ENCODE results near the gene PPDPF.

Gene PPDPF

DNA sequence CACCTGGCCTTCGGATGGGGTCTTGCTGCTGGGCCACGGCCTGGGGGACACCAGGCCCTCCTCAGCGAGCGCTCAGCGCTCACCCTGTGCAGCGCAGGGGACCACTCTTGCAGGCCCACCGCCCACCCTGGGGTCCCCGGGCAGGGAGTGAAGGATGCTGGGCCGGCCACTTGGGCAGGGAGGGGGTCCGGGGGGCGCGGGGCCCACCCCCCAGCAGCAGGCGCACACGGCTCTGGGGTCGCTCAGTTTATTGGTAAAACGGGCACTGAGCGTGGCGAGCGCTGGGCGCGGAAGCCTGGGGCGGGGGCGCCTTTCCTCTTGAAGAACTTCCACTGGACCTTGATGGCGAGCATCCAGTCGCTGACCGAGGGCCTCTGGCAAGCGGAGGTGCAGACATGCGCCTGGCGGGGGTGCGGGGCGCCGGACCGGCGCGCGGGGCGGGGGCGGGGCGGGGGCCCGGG, 32.8 kb upstream of the PPDPF start:
- DNase-seq = no peak
- Histone ChIP-seq H3K36me3 (ENCODE audit: control insufficient read depth, insufficient read depth, low read length) (no peaks in the 10 kb centered on the region), H3K4me1 (ENCODE audit: control insufficient read depth, insufficient read depth, low read length, poor library complexity, severe bottlenecking) (no peaks in the 10 kb centered on the region), H3K27me3 (replicated peaks; ENCODE audit: control insufficient read depth, insufficient read depth, low read length, poor library complexity, severe bottlenecking) (peaks cover 21% of the 10 kb centered on the region), H3K9me3 (ENCODE audit: control insufficient read depth, low read length) (no peaks in the 10 kb centered on the region), H3K4me3 (ENCODE audit: insufficient read depth, low read depth, low read length, poor library complexity, severe bottlenecking) (no peak overlapping the region), H3K27ac (ENCODE audit: insufficient read depth, low read length, poor library complexity, severe bottlenecking) (no peak overlapping the region)

DNA sequence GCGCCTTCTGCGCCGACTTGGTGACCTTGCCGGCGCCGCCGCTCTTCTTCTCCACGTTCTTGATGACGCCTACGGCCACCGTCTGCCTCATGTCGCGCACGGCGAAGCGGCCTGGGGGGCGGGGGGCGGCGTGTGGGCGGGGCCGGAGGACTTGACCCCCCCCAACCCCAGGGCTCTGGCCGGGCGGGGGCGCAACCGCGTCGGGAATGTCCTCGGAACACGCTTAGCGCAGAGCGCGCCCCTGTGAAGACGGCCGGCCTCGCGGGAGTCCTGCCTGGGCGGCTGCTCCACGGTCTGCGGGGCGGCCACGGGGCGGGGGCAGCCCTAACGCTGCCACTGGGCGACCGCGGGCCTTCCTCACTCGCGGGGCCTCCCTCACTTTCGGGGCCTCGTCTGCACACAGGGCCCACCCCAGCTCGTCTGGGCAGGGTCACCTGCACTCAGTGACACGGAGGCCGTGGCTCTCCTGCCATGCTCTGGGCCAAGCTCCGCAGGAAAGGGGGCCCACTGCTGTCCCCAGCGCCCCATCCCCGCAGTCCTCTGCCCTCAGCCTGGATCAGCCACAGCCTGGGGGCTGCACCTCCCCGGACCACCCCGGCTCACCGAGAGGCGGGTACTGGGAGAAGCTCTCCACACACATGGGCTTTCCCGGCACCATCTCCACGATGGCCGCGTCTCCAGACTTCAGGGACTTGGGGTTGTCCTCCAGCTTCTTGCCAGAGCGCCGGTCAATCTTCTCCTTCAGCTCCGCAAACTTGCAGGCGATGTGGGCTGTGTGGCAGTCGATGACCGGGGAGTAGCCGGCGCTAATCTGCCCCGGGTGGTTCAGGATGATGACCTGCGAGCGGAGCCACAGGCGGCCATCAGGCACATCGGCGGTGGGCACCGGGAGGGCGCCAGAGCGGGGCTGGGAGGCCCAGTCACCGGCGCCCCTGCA, 32.0 kb upstream of the PPDPF start:
- Histone ChIP-seq H3K4me1 (ENCODE audit: control insufficient read depth, insufficient read depth, low read length, poor library complexity, severe bottlenecking) (no peaks in the 10 kb centered on the region), H3K4me3 (ENCODE audit: insufficient read depth, low read depth, low read length, poor library complexity, severe bottlenecking) (no peak overlapping the region), H3K36me3 (ENCODE audit: control insufficient read depth, insufficient read depth, low read length) (no peaks in the 10 kb centered on the region), H3K27me3 (replicated peaks; ENCODE audit: control insufficient read depth, insufficient read depth, low read length, poor library complexity, severe bottlenecking) (peaks cover 21% of the 10 kb centered on the region), H3K27ac (ENCODE audit: insufficient read depth, low read length, poor library complexity, severe bottlenecking) (no peak overlapping the region), H3K9me3 (ENCODE audit: control insufficient read depth, low read length) (no peaks in the 10 kb centered on the region)
- no peak for DNase-seq

DNA sequence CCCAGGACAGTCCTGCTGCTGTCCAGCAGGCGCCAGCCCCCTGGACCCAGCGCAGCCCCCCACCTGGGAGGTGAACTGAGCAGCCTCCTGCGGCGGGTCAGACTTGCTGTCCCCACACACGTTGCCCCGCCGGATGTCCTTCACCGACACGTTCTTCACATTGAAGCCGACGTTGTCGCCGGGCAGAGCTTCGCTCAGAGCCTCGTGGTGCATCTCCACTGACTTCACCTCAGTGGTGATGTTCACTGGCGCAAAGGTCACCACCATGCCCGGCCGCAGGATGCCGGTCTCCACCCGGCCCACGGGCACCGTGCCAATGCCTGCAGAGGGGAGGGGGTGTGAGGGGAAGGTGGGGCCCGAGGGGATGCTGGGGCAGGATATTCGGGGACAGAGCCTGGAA, 30.1 kb upstream of the PPDPF start:
- Histone ChIP-seq H3K27ac (ENCODE audit: insufficient read depth, low read length, poor library complexity, severe bottlenecking) (no peak overlapping the region), H3K4me1 (ENCODE audit: control insufficient read depth, insufficient read depth, low read length, poor library complexity, severe bottlenecking) (no peaks in the 10 kb centered on the region), H3K4me3 (ENCODE audit: insufficient read depth, low read depth, low read length, poor library complexity, severe bottlenecking) (no peak overlapping the region), H3K27me3 (replicated peaks; ENCODE audit: control insufficient read depth, insufficient read depth, low read length, poor library complexity, severe bottlenecking) (peaks cover 9% of the 10 kb centered on the region), H3K36me3 (ENCODE audit: control insufficient read depth, insufficient read depth, low read length) (no peaks in the 10 kb centered on the region), H3K9me3 (ENCODE audit: control insufficient read depth, low read length) (no peaks in the 10 kb centered on the region)
- no peak for DNase-seq

DNA sequence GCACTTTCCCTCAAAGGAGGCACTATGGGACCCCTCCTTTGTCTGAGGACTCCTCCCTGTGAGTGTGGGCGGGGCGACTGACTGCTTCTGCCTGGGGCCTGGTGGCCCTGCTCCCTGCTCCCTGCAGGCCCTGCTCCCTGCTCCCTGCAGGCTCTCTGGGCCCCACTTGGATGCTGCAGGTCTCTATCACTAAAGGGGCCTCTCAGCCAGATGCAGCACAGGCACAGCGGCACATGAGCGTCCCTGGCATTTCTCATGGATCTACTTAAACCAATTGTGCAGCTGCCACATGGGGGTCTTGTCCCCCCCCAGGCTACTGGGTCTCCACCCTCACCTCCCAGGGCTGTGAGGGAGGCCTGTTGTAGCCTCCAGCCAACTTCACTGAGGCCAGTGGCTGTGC, 29.5 kb upstream of the PPDPF start:
- H3K27me3 ChIP-seq (replicated peaks; ENCODE audit: control insufficient read depth, insufficient read depth, low read length, poor library complexity, severe bottlenecking) = peaks cover 7% of the 10 kb centered on the region
- DNase-seq = no peak

DNA sequence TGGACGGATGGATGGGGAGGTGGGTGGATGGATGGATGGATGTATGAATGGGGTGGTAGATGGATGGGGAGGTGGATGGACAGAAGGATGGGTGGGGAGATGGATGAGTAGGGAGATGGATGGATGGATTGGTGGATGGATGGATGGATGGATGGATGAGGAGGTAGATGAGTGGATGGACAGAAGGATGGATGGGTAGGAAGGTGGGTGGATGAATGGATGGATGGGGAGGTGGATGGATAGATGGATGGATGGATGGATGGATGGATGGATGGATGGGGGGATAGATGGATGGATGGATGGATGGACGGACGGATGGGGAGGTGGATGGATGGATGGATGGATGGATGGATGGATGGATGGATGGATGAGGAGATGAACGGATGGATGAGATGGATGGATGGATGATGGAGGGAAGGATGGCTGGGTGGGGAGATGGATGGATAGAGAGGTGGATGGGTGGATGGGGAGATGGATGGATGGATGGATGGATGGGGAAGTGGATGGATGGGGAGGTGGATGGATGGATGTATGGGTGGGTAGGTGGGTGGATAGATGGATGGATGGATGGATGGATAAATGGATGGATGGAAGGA, 28.8 kb upstream of the PPDPF start:
- Histone ChIP-seq H3K9me3 (ENCODE audit: control insufficient read depth, low read length) (no peaks in the 10 kb centered on the region), H3K36me3 (ENCODE audit: control insufficient read depth, insufficient read depth, low read length) (no peaks in the 10 kb centered on the region), H3K4me1 (ENCODE audit: control insufficient read depth, insufficient read depth, low read length, poor library complexity, severe bottlenecking) (peaks cover 6% of the 10 kb centered on the region), H3K27ac (ENCODE audit: insufficient read depth, low read length, poor library complexity, severe bottlenecking) (no peak overlapping the region), H3K4me3 (ENCODE audit: insufficient read depth, low read depth, low read length, poor library complexity, severe bottlenecking) (no peak overlapping the region), H3K27me3 (replicated peaks; ENCODE audit: control insufficient read depth, insufficient read depth, low read length, poor library complexity, severe bottlenecking) (peaks cover 7% of the 10 kb centered on the region)
- no peak for DNase-seq

More for the DNA sequence above, 29.5 kb upstream of the PPDPF start:
- no peaks in the 10 kb centered on the region for H3K36me3 ChIP-seq (ENCODE audit: control insufficient read depth, insufficient read depth, low read length)
- no peak overlapping the region for H3K27ac ChIP-seq (ENCODE audit: insufficient read depth, low read length, poor library complexity, severe bottlenecking)
- H3K4me1 ChIP-seq (ENCODE audit: control insufficient read depth, insufficient read depth, low read length, poor library complexity, severe bottlenecking) = peaks cover under 1% of the 10 kb centered on the region
- no peaks in the 10 kb centered on the region for H3K9me3 ChIP-seq (ENCODE audit: control insufficient read depth, low read length)
- H3K4me3 ChIP-seq (ENCODE audit: insufficient read depth, low read depth, low read length, poor library complexity, severe bottlenecking) = no peak overlapping the region

DNA sequence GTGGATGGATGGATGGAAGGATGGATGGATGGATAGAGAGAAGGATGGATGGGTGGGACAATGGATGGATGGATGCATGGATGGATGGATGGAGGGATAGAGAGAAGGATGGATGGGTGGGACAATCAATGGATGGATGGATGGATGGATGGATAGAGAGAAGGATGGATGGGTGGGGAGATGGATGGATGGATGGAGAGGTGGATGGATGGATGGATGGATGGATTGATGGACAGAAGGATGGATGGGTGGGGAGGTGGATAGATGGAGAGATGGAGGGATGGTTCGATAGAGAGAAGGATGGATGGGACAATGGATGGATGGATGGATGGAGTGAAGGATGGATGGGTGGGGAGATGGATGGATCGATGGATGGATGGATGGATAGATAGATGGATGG, 28.0 kb upstream of the PPDPF start:
- H3K4me1 ChIP-seq (ENCODE audit: control insufficient read depth, insufficient read depth, low read length, poor library complexity, severe bottlenecking) = peaks cover 6% of the 10 kb centered on the region
- no peaks in the 10 kb centered on the region for H3K36me3 ChIP-seq (ENCODE audit: control insufficient read depth, insufficient read depth, low read length)
- no peak overlapping the region for H3K27ac ChIP-seq (ENCODE audit: insufficient read depth, low read length, poor library complexity, severe bottlenecking)
- H3K27me3 ChIP-seq (replicated peaks; ENCODE audit: control insufficient read depth, insufficient read depth, low read length, poor library complexity, severe bottlenecking) = peaks cover 8% of the 10 kb centered on the region
- no peaks in the 10 kb centered on the region for H3K9me3 ChIP-seq (ENCODE audit: control insufficient read depth, low read length)
- no peak for DNase-seq
- H3K4me3 ChIP-seq (ENCODE audit: insufficient read depth, low read depth, low read length, poor library complexity, severe bottlenecking) = no peak overlapping the region

DNA sequence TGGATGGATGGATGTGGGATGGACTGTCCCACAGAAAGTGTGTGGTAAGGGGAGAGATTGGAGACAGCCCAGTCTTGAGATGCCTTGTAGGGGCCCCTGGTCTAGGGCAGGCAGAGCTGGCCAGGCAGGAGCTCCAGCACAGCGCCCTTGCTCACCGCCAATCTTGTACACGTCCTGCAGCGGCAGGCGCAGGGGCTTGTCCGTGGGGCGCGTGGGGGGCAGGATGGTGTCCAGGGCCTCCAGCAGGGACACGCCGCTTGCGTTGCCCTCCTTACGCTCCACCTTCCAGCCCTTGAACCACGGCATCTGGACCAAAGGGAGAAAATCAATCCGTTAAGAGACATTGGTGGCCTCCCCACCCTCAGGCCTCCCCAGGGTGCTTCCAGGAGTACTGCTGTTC, 27.6 kb upstream of the PPDPF start:
- H3K36me3 ChIP-seq (ENCODE audit: control insufficient read depth, insufficient read depth, low read length) = no peaks in the 10 kb centered on the region
- H3K4me1 ChIP-seq (ENCODE audit: control insufficient read depth, insufficient read depth, low read length, poor library complexity, severe bottlenecking) = peaks cover 10% of the 10 kb centered on the region
- H3K27ac ChIP-seq (ENCODE audit: insufficient read depth, low read length, poor library complexity, severe bottlenecking) = no peak overlapping the region
- no peaks in the 10 kb centered on the region for H3K9me3 ChIP-seq (ENCODE audit: control insufficient read depth, low read length)
- no peak for DNase-seq
- H3K27me3 ChIP-seq (replicated peaks; ENCODE audit: control insufficient read depth, insufficient read depth, low read length, poor library complexity, severe bottlenecking) = peaks cover 9% of the 10 kb centered on the region
- H3K4me3 ChIP-seq (ENCODE audit: insufficient read depth, low read depth, low read length, poor library complexity, severe bottlenecking) = no peak overlapping the region

DNA sequence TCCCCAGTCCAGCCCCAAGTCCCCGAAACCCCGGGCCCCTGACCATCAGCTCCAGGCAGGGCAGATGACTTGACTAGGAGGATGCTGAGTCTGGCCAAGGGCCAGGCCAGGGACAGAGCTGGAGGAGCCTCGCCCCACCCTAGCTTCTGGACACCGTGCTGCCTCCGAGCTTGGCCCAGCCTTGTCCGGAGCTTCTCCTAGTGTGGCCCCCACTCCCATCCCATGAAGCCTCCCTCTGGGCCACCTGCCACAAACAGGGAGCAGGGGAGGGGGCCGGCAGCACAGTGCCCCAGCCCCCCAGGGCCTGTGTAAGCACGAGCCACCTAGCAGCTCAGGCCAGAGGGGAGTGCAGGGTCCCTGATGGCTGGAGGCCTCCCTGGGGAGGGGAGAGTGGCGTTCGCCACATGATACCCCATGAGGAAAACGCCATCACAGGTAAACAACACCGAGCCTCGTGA, 27.0 kb upstream of the PPDPF start:
- Histone ChIP-seq H3K27ac (ENCODE audit: insufficient read depth, low read length, poor library complexity, severe bottlenecking) (no peak overlapping the region), H3K27me3 (replicated peaks; ENCODE audit: control insufficient read depth, insufficient read depth, low read length, poor library complexity, severe bottlenecking) (peaks cover 15% of the 10 kb centered on the region), H3K4me1 (ENCODE audit: control insufficient read depth, insufficient read depth, low read length, poor library complexity, severe bottlenecking) (peaks cover 15% of the 10 kb centered on the region)

DNA sequence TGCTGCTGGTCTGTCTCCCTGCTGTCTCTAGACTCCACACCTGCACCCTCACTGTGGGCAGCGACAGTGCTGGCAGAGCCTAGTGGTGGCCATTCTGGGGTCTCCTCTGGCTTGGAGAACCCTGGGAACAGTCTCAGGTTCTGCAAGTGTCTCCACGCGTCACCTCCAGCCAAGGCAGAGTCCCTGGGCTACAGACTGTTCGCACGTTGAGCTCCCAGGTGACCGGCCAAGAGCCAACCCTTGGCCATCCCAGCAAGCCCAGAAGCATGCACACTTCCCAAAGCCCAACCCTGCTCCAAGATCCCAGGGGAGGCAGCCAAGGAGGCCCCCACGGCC, 26.5 kb upstream of the PPDPF start:
- Histone ChIP-seq H3K4me1 (ENCODE audit: control insufficient read depth, insufficient read depth, low read length, poor library complexity, severe bottlenecking) (peaks cover 15% of the 10 kb centered on the region), H3K4me3 (ENCODE audit: insufficient read depth, low read depth, low read length, poor library complexity, severe bottlenecking) (no peak overlapping the region), H3K27me3 (replicated peaks; ENCODE audit: control insufficient read depth, insufficient read depth, low read length, poor library complexity, severe bottlenecking) (peaks cover 14% of the 10 kb centered on the region), H3K27ac (ENCODE audit: insufficient read depth, low read length, poor library complexity, severe bottlenecking) (no peak overlapping the region), H3K9me3 (ENCODE audit: control insufficient read depth, low read length) (no peaks in the 10 kb centered on the region), H3K36me3 (ENCODE audit: control insufficient read depth, insufficient read depth, low read length) (no peaks in the 10 kb centered on the region)
- DNase-seq = no peak

More for the DNA sequence above, 27.0 kb upstream of the PPDPF start:
- Histone ChIP-seq H3K36me3 (ENCODE audit: control insufficient read depth, insufficient read depth, low read length) (no peaks in the 10 kb centered on the region), H3K9me3 (ENCODE audit: control insufficient read depth, low read length) (no peaks in the 10 kb centered on the region), H3K4me3 (ENCODE audit: insufficient read depth, low read depth, low read length, poor library complexity, severe bottlenecking) (no peak overlapping the region)
- no peak for DNase-seq

Data from effector memory CD4-positive, alpha-beta T cell (primary cell).